ENCODE measurements around the gene RNU4-1.

RNU4-1 gene

GRCh38 chr12:120276734-120277133, 16.3 kb downstream of the RNU4-1 start:
- no peak for TF ChIP-seq TAF1 (IDR thresholded peaks at IDR 0.05; ENCODE audit: borderline replicate concordance, insufficient read depth, low read length)
- TF ChIP-seq FOXP2 (optimal IDR thresholded peaks at IDR 0.05; ENCODE audit: borderline replicate concordance, extremely low read depth, extremely low read length, insufficient read depth): no peak
- no peak for TF ChIP-seq SIN3A (IDR thresholded peaks at IDR 0.05; ENCODE audit: borderline replicate concordance, insufficient read depth, low read length)
- TF ChIP-seq REST (IDR thresholded peaks at IDR 0.05; ENCODE audit: insufficient read depth in 1 of 2, low read depth in 2 of 2, low read length in 2 of 2): no peak
- no peak for TF ChIP-seq POLR2AphosphoS5 (IDR thresholded peaks at IDR 0.05; ENCODE audit: low read depth, low read length)

GRCh38 chr12:120267736-120268135, 25.3 kb downstream of the RNU4-1 start:
- no peak for TF ChIP-seq REST (IDR thresholded peaks at IDR 0.05; ENCODE audit: insufficient read depth in 1 of 2, low read depth in 2 of 2, low read length in 2 of 2)
- no peak for TF ChIP-seq POLR2AphosphoS5 (IDR thresholded peaks at IDR 0.05; ENCODE audit: low read depth, low read length)

GRCh38 chr12:120266180-120266870, 26.7 kb downstream of the RNU4-1 start:
- no peak for TF ChIP-seq FOXP2 (optimal IDR thresholded peaks at IDR 0.05; ENCODE audit: borderline replicate concordance, extremely low read depth, extremely low read length, insufficient read depth)
- TF ChIP-seq SIN3A (IDR thresholded peaks at IDR 0.05; ENCODE audit: borderline replicate concordance, insufficient read depth, low read length): no peak
- no peak for TF ChIP-seq POLR2AphosphoS5 (IDR thresholded peaks at IDR 0.05; ENCODE audit: low read depth, low read length)
- no peak for TF ChIP-seq REST (IDR thresholded peaks at IDR 0.05; ENCODE audit: insufficient read depth in 1 of 2, low read depth in 2 of 2, low read length in 2 of 2)
- no peak for TF ChIP-seq TAF1 (IDR thresholded peaks at IDR 0.05; ENCODE audit: borderline replicate concordance, insufficient read depth, low read length)

- TF ChIP-seq TAF1 (IDR thresholded peaks at IDR 0.05; ENCODE audit: borderline replicate concordance, insufficient read depth, low read length) (no peak), FOXP2 (optimal IDR thresholded peaks at IDR 0.05; ENCODE audit: borderline replicate concordance, extremely low read depth, extremely low read length, insufficient read depth) (peak; percentile 52), REST (IDR thresholded peaks at IDR 0.05; ENCODE audit: insufficient read depth in 1 of 2, low read depth in 2 of 2, low read length in 2 of 2) (no peak), POLR2AphosphoS5 (IDR thresholded peaks at IDR 0.05; ENCODE audit: low read depth, low read length) (peak; percentile 40; the same call in 1 of the 2 replicates), SIN3A (IDR thresholded peaks at IDR 0.05; ENCODE audit: borderline replicate concordance, insufficient read depth, low read length) (peak; percentile 63; the same call in 1 of the 2 replicates)
These were observed 27.4 kb downstream of the RNU4-1 start, which contains the start of gene PXN for GRCh38 chr12:120265473-120266179. TSS of gene PXN (minus strand) at chr12:120265730. CDS start at chr12:120265629, 101 bp downstream.
